CD4-positive, alpha-beta T cell treated with Interferon alpha-2 for 1 hour (primary cell): ENCODE measurements around the gene PRDM16.

Experiments used
- DNase-seq, 2 donors: peaks; one replicate each; pipeline ENCODE4 v3.0.0-alpha.2; 2020 to 2022

The PRDM16 gene

DNA sequence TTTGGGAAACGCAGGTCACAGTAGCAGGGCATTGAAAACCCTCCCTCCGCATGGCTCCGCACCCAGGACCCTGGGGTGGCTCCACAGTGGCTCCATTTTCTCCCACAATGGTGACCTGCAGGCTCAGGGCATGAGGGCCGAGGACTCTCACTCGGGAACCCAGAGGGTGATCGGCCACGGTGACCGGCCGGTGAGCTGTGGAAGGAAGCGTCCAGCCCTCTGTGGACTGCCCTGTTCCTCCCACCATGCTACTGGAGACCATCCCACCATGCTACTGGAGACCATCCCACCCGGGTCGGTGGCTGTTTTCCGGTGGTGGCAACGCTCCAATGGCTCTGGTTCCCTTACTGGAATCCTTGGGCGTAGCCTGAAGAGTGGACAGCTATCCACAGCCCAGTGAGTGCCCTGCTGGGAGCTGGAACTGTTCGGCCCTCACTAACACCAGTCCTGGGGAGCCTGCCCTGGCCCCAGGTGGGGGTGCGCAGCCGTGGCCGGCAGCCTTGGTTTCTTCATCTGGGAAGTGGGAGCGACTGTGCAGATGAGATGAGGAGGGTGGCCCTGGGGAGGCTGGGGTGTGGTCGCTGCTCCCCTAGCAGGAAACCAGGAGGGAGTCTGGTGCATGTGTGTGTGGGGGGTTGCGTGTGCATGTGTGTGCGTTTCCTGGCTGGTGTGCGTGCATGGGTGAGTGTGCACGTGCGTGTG, 59.6 kb downstream of the PRDM16 start:
- DNase-seq: no peak

- DNase-seq: no peak
These were observed 60.1 kb downstream of the PRDM16 start for GRCh38 chr1:3129133-3129490.

- DNase-seq: no peak
These were observed 61.3 kb downstream of the PRDM16 start for GRCh38 chr1:3130268-3130667.

DNA sequence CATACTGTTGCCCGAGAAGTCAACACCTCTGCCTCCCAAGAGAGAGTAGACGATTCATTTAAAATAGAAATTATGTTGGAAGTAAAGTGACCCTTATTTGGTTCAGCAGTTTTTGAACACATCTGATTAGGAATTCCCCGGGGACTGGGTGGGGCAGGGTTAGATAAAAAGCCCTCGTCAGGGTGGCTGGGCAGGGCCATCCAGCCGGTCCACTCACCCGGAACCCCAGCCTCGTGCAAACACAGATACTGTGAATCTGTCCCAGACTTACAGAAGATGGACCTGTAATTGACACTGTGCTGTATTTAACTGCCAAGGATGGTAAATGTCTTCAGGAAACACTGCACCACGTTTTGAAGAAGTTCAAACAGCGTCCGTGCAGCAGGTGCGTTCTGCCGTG, 63.7 kb downstream of the PRDM16 start:
- no peak for DNase-seq

DNA sequence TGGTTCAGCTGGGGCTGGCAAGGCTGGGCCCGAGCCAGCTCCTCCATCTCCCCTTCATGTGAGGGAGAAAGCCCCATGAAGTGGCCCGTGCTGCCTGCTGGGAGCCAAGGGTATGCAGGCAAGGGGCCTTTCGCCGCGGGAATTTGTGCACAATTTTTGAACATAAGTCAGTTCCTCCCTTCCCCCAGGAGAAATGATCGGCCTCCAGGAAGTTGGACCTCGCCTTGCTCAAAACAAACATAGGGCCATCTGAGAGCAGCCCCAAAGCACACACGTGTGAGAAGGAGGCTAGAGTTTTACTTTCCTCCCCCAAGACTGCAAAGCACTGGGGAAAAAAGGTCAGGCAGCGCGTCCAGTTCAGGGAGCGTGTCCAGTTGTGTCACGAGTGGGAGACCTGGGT, 64.7 kb downstream of the PRDM16 start:
- DNase-seq: no peak

GRCh38 chr1:3134381-3135072, 65.5 kb downstream of the PRDM16 start:
- DNase-seq: no peak

GRCh38 chr1:3135073-3135702, 66.2 kb downstream of the PRDM16 start:
- no peak for DNase-seq

DNA sequence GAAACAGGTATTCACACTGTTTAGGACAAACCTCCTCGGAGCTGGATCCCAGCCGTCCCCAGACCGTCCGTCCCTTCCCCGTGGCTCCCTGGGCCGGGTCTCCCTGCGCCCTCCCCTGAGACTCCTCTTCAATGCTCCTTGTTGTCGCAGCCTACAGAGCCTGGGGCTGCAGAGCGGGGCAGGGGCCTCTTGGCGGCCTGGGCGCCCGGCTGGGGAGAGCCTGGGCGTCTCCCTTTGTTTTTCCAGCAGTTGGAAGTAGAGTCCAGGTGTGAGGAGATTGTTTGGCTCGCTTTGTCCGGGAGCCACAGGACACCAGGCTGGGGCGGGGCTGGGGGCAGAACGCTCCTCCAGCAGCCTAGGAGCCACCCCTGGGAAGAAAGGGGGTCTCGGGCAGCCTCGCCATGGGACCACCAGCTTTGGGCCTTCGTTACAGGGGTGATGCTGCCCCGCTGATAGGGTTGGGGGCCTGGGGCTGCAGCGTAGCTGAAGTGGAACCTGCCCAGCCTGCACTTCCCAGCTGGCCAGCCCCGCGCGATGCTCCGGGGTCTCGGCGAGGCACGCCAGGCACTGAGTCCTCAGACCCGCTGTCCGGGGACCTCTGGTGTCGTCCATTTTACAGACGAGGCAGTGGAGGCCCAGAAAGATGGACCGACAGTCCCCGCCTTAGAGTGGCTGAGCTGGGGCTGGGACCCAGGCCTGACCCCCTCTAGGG, 66.9 kb downstream of the PRDM16 start:
- DNase-seq: no peak

- no peak for DNase-seq
These were observed 67.5 kb downstream of the PRDM16 start for GRCh38 chr1:3136532-3136931.

DNA sequence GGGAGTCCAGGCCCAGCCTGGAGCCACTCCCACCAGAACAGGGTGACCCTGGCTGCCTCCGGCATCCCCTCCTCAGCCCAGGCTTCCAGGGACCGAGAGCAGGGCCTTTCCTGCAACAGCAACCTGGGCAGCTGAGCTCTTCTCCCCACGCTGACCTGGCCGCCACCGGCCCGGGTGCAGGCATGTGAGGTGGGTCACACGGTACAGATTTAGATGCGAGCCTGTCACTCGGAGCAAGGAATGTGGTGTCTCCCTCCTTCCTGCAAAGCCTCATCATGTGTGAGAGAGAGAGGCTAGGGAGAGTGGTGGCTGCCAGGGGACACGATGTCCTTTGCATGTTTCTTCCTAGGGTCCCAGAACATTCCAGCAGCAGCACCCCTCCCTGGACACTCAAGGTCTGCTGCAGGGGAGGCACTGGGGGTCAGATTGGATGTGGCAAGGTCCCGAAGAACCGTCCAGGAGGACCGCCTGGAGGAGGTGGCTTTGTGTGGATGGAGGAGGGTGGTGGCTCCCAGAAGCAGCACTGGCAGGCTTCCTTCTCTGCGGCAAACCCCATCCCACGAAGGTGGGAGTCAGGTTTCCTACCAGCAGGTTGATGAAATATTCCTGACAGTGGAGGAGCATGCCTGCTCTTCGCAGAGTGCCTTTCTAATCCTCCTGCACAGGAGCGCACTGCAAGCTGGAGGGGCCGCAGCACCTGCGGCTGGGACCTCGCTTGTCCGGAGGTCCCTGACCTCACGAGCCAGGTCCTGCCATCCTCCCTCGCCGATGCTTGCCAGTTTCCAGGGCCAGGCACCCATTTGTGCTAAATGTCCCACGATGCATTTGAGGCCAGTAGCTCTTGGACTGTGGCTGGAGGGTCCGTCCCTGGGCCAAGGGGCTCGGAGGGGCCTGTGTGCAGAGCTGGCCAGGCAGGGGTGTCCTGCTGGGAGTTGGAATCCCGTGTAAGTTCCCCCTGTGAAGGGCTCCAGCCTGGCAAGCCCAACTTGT, 68.4 kb downstream of the PRDM16 start:
- DNase-seq: no peak

DNA sequence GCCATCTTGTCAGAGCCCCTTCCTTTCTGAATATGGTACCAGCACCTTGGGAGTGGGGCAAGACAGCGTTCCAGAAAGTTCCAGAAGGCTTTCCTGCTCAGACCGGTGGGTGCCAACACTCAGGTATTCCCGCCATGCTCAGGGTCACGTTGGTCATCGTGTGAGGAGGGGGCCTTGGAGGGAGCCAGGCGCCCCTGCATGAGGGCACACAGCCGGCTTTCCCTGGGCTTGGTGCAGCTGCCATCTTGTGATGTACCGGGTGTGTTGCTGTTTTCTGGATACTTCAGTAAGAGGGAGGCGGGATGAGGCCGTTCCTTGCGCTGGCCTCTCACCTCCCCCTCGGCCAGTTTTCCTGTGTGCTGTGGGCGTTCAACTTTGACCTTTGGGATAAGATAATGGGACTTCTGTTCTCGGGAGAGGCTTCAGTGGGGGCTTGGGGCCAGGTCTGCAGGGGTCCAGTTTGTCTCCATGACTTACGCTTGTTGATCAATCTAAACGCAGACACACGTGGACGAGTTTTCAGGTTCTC, 69.7 kb downstream of the PRDM16 start:
- DNase-seq: no peak

GRCh38 chr1:3139451-3139852, 70.4 kb downstream of the PRDM16 start:
- no peak for DNase-seq

DNA sequence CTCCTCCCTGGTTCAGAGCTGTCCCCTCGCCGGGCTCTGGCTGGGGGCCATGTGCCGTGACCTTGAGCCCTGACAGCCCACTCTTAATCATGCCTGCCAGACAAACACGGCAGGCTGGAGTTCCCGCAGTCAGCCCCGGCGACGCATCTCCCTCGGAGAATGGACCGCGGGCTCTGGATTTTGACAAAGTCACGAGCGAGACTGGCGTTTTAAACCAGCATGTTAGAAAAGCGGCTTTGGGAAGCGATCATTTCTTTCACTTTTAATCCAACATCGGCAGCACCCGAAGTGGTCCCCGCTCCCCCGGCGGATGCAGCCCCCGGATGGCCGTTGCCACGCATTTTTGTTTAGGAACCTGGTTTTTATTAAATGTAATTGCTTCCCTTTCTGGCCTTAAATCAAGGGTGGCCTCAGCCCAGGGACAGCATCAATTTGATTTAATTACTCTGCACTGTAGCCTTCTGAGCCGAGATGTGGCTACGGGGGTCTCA, 70.9 kb downstream of the PRDM16 start:
- DNase-seq: no peak

GRCh38 chr1:3140437-3140836, 71.4 kb downstream of the PRDM16 start:
- no peak for DNase-seq

DNA sequence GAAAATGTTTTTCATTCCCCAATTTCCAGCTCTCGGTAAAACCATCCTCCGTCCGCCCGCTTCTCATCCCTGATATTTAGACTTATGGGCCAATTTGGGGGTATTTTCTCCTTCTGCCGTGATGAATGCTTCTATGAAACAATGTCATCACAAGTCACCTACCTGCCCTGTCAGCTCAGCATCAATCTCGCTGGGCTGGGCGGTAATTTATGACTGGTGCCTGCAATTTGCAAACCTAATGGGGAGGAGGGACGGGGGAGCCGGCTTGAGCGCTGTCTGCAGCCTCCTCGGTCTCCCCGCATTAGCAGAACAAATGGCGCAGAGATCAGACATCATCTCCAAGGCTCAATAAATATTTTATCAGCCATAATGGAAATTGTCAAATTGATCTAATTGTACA, 72.1 kb downstream of the PRDM16 start:
- DNase-seq: no peak

- DNase-seq: no peak
These were observed 72.8 kb downstream of the PRDM16 start for GRCh38 chr1:3141836-3142235.

DNA sequence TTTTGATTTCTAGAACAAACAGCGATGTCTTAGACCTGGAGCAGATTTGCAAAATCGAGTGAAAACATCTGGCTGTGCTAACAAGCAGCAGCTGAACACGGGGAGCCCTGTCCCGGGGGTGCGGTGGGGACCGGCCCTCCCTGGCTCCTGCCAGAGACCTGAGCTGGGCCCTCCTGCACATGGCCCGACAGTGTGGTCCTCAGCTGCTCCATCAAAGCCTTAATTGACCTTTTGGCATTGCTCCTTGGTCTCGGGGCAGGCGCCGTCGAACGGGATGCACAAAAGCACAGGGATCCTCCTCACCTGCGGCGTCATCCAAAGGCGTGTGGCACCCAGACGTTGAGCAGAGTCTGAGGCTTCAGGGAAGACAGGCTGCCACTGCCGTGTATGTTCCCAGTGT, 73.2 kb downstream of the PRDM16 start:
- no peak for DNase-seq

DNA sequence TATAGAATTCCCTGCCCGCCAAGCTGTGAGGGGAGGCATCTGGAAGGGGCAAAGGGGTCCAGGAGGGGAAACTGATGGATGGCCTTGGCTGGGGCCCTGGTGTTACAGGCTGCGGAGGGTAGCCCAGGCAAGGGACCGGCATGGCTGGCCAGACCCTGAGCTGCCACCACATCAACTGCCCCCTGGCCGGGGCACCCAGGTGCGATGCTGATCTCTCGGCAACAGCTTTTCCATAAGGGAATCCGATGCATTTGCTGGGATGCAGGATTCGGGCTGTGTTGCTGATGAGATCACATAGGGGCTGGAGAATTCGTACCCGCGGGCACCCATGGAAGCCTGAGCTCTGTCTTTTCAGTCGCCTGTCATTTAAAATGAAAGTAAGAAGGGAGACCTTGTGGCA, 73.7 kb downstream of the PRDM16 start:
- DNase-seq: no peak

DNA sequence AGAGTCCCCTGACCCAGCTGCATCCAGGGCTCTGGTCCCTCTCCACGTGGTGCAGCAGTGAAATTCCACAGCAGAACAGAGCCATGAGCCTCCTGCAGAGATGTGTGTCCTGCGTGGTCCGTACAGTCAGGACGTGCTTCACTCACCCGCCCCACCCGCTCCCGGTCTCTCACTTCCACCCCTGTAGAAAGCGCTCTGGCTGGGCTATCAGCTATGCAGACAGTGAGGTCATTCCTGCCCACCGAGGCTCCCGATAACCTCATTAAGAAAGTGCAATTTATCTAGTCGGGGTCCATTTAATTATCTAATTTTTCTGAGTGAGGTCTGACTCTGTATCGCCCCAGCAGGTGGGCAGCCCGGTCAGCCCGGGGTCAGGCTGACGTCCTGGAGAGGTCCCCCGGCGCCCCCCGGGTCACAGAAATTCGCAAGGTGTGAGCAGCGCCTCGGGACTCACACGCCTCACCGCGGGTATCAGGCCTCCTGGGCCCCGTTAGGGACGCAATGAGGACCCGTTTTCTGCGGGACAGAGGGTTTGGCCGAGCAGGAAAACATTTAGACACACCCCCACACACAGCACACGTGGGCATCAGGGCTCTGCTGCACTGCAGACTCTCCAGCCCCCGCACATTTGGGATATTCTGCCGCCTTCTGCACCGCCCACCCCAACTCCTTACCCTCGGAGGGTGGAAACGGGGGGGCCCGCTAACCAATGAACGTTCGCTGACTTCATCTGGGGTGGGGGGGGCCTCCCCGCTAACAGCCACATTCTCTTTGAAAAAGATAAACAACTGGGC, 76.7 kb downstream of the PRDM16 start:
- no peak for DNase-seq

DNA sequence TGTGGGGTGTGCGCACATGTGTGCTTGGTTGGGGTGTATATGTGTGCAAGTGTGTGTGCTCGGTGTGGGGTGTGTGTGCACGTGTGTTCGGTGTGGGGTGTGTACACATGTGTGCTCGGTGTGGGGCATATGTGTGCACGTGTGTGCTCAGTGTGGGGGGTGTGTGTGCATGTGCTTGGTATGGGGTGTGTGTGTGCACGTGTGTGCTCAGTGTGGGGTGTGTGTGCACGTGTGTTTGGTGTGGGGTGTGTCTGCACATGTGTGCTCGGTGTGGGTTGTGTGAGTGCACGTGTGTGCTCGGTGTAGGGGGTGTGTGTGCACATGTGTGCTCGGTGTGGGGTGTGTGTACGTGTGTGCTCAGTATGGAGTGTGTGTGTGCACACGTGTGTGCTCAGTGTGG, 77.5 kb downstream of the PRDM16 start:
- no peak for DNase-seq

DNA sequence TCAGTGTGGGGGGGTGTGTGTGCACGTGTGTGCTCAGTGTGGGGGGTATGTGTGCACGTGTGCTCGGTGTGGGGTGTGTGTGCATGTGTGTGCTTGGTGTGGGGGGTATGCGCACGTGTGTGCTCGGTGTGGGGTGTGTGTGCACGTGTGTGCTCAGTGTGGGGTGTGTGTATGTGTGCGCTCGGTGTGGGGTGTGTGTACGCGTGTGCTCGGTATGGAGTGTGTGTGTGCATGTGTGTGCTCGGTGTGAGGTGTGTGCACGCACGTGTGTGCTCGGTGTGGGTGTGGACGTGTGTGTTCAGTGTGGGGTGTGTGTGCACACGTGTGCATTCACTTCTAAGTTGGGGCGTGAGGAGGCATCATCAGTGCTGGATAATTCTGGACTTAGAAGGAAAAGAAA, 77.9 kb downstream of the PRDM16 start:
- no peak for DNase-seq
